Measurements from ENCODE around the gene CYCS. TPM values are rescaled to one million over a fixed set of nuclear protein-coding genes. Genes with fewer than 3 reads are reported as not detected.
A peak's percentile ranks its signal among the peaks of the same experiment; 100 is the strongest.
"Not testable (repeated sequence)": the region's sequence is repeated elsewhere in the genome, so short reads cannot be mapped to it uniquely, and the experiment has no call there.

The CYCS gene
- total and polyA plus RNA-seq, 8 donors: 13.0 to 31.9 (median 26.3) TPM

GRCh38 chr7:25168145-25168544 is 43.1 kb upstream of the CYCS start:
- H3K4me1 ChIP-seq: no peaks in the 10 kb centered on the region

DNA sequence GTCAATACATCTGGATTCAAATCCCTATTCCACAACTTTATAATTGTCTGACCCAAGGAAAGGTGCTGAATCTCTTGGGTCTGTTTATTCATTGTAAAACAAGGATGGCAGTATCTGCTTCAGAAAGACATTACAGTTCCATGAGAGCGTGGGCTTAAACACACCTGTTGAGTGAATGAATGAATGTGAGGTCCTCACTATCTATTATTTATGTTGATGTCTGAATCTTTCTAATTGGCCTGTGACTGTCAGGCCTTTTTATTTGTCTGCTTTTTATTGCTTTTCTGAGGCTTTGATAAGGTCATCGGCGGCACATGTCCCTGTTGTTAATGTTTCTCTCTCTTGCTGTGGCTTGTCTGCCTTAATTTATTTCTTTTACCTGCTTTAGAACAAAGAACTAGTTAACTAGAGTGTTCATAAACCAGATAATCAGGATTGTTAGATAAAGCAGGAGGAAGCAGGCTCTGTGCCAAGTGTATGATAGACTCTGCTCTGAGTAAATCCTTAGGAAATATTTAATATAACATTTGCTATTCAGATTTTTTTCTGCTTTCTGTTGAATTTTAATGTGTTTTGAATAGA is 42.3 kb upstream of the CYCS start:
- WGBS, 2 donors: 52 to 63% methylated on average over 3 of the region's 3 CpGs
- no peaks in the 10 kb centered on the region for H3K36me3 ChIP-seq
- no peaks in the 10 kb centered on the region for H3K27me3 ChIP-seq
- TF ChIP-seq, protein P1, sequence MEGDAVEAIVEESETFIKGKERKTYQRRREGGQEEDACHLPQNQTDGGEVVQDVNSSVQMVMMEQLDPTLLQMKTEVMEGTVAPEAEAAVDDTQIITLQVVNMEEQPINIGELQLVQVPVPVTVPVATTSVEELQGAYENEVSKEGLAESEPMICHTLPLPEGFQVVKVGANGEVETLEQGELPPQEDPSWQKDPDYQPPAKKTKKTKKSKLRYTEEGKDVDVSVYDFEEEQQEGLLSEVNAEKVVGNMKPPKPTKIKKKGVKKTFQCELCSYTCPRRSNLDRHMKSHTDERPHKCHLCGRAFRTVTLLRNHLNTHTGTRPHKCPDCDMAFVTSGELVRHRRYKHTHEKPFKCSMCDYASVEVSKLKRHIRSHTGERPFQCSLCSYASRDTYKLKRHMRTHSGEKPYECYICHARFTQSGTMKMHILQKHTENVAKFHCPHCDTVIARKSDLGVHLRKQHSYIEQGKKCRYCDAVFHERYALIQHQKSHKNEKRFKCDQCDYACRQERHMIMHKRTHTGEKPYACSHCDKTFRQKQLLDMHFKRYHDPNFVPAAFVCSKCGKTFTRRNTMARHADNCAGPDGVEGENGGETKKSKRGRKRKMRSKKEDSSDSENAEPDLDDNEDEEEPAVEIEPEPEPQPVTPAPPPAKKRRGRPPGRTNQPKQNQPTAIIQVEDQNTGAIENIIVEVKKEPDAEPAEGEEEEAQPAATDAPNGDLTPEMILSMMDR (IDR thresholded peaks at IDR 0.05): no peak
- no peak overlapping the region for H3K27ac ChIP-seq
- FAIRE-seq (no peak), DNase-seq (peak in 1 of 6 donors; percentile 15), ATAC-seq (peak in 3 of 4 donors; percentile 51 to 75 (median 66))
- H3K4me1 ChIP-seq: no peaks in the 10 kb centered on the region
- H3K9me3 ChIP-seq: no peaks in the 10 kb centered on the region
- no peak overlapping the region for H3K4me3 ChIP-seq
- intact Hi-C loops (cut with DNase I): no loop called here

More at GRCh38 chr7:25168145-25168544, 43.1 kb upstream of the CYCS start:
- DNase-seq: no peak
- TF ChIP-seq, protein P1 (IDR thresholded peaks at IDR 0.05): no peak
- 39 to 41% methylated on average over 4 of the region's 4 CpGs for WGBS, 2 donors
- FAIRE-seq: no peak
- no peaks in the 10 kb centered on the region for H3K9me3 ChIP-seq
- no peaks in the 10 kb centered on the region for H3K27me3 ChIP-seq
- no peaks in the 10 kb centered on the region for H3K36me3 ChIP-seq
- intact Hi-C loops (cut with DNase I): no loop called here
- H3K27ac ChIP-seq: no peak overlapping the region
- ATAC-seq: no peak
- no peak overlapping the region for H3K4me3 ChIP-seq

DNA sequence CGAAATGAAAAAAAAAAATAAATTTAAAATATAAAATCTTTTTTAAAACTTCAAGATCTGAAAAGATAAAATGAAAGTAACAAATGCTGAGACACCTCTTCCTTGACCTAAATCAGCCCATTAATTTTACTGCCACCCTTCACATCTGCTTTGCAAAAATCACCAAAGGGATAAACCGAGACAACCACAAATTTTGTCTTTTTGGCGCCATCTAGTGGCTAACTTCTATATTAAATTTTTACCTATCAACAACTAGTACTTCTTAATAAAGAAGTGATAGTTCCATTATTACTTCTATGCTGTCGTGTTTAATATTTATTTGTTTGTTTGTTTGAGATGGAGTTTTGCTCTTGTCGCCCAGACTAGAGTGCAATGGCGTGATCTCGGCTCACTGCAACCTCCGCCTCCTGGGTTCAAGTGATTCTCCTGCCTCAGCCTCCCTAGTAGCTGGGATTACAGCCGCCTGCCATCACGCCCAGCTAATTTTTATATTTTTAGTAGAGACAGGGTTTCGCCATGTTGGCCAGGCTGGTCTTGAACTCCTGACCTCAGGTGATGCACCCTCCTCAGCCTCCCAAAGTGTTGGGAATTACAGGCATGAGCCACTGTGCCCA is 35.0 kb upstream of the CYCS start:
- H3K27me3 ChIP-seq; H3K9me3 ChIP-seq; H3K4me1 ChIP-seq; DNase-seq; H3K4me3 ChIP-seq; H3K36me3 ChIP-seq; intact Hi-C loops (cut with DNase I); H3K27ac ChIP-seq: not testable (repeated sequence)
- peak in 1 of 4 donors; percentile 58 for ATAC-seq
- TF ChIP-seq, protein P1 (IDR thresholded peaks at IDR 0.05): peak in 2 of 4 donors; percentile 56 to 66
- WGBS, 2 donors: 42 to 45% methylated on average over 11 of the region's 11 CpGs
- peak; percentile 90 for FAIRE-seq

DNA sequence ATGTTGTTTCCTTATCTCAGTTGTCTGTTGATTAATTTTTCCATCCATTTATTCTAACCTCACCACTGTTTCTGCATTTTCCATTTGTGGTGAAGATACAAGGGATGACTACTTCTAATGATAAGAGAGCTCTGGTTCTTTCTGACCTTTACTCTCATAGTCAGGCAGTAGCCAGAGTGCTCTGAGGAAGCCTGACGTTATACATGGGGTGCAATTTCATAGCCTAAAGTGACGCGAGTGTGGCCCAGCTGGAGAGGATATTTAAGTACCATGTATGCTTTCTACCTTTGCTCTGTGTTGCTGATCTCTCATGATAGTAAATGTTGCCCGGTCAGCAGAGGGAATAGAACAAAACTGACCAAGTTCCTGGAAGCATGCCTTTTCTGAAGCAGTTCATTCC is 33.9 kb upstream of the CYCS start:
- TF ChIP-seq, protein P1 (IDR thresholded peaks at IDR 0.05): no peak
- Histone ChIP-seq H3K4me3 (no peak overlapping the region), H3K9me3 (no peaks in the 10 kb centered on the region), H3K36me3 (no peaks in the 10 kb centered on the region), H3K27me3 (no peaks in the 10 kb centered on the region), H3K4me1 (no peaks in the 10 kb centered on the region), H3K27ac (no peak overlapping the region)
- FAIRE-seq (no peak), DNase-seq (no peak), ATAC-seq (no peak)
- intact Hi-C loops (cut with DNase I): no loop called here
- WGBS, 2 donors: 89 to 92% methylated on average over 4 of the region's 4 CpGs

DNA sequence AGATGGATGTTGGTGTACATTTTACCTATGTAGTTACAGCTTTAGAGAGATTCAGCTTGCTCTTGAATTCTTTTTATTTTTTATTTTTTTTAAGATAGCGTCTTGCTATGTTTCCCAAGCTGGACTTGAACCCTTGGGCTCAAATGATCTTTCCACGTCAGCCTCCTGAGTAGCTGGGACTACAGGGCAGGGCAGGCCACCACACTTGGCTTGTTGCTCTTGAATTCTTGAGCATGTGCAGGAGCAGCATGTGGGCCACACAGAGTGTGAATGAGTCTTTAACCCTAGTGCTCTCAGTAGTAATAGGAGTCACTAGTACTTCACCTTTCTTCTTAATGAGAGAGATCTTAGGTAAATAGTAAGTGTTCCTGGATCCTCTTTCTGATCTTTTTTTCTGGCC is 26.7 kb upstream of the CYCS start:
- Histone ChIP-seq H3K9me3 (no peaks in the 10 kb centered on the region), H3K4me1 (no peaks in the 10 kb centered on the region), H3K36me3 (peaks cover 0 to 5% (median 0%) of the 10 kb centered on the region in 3 donors), H3K27ac (no peak overlapping the region), H3K4me3 (no peak overlapping the region), H3K27me3 (no peaks in the 10 kb centered on the region)
- intact Hi-C loops (cut with DNase I): no loop called here
- FAIRE-seq (no peak), DNase-seq (no peak), ATAC-seq (no peak)
- TF ChIP-seq, protein P1 (IDR thresholded peaks at IDR 0.05): no peak
- WGBS, 2 donors: 89 to 92% methylated on average over 2 of the region's 2 CpGs
